Measurements from ENCODE around the gene TNIK. TPM values are rescaled to one million over a fixed set of nuclear protein-coding genes. Genes with fewer than 3 reads are reported as not detected.
"Not testable (repeated sequence)": the region's sequence is repeated elsewhere in the genome, so short reads cannot be mapped to it uniquely, and the experiment has no call there.

Gene TNIK
- total RNA-seq, 1 donor from 2014 or later, result 1.5 TPM

GRCh38 chr3:171428321-171428787 lies 31.9 kb downstream of the TNIK start:
- Mint-ChIP-seq H3K36me3 (ENCODE audit: unreplicated experiment) (no peaks in the 10 kb centered on the region), H3K27ac (ENCODE audit: unreplicated experiment) (no peak overlapping the region), H3K9me3 (ENCODE audit: unreplicated experiment) (no peaks in the 10 kb centered on the region), H3K4me1 (ENCODE audit: low read depth, unreplicated experiment) (no peaks in the 10 kb centered on the region), H3K27me3 (ENCODE audit: unreplicated experiment) (no peaks in the 10 kb centered on the region), H3K4me3 (ENCODE audit: unreplicated experiment) (no peak overlapping the region)
- no peak for DNase-seq
- no peak for TF ChIP-seq CTCF (IDR thresholded peaks at IDR 0.05; ENCODE audit: partially characterized antibody, unreplicated experiment)

- Mint-ChIP-seq H3K36me3 (ENCODE audit: unreplicated experiment) (no peaks in the 10 kb centered on the region), H3K4me3 (ENCODE audit: unreplicated experiment) (no peak overlapping the region), H3K27ac (ENCODE audit: unreplicated experiment) (no peak overlapping the region), H3K4me1 (ENCODE audit: low read depth, unreplicated experiment) (no peaks in the 10 kb centered on the region), H3K27me3 (ENCODE audit: unreplicated experiment) (no peaks in the 10 kb centered on the region), H3K9me3 (ENCODE audit: unreplicated experiment) (no peaks in the 10 kb centered on the region)
- DNase-seq, result no peak
- TF ChIP-seq CTCF (IDR thresholded peaks at IDR 0.05; ENCODE audit: partially characterized antibody, unreplicated experiment), result no peak
Observed at GRCh38 chr3:171427771-171428320, 32.4 kb downstream of the TNIK start.

GRCh38 chr3:171424063-171424462 lies 36.1 kb downstream of the TNIK start:
- H3K27me3 Mint-ChIP-seq (ENCODE audit: unreplicated experiment); H3K4me1 Mint-ChIP-seq (ENCODE audit: low read depth, unreplicated experiment); DNase-seq; H3K27ac Mint-ChIP-seq (ENCODE audit: unreplicated experiment); H3K4me3 Mint-ChIP-seq (ENCODE audit: unreplicated experiment); H3K36me3 Mint-ChIP-seq (ENCODE audit: unreplicated experiment); H3K9me3 Mint-ChIP-seq (ENCODE audit: unreplicated experiment): not testable (repeated sequence)

- not testable (repeated sequence) for H3K27me3 Mint-ChIP-seq (ENCODE audit: unreplicated experiment); H3K9me3 Mint-ChIP-seq (ENCODE audit: unreplicated experiment); H3K36me3 Mint-ChIP-seq (ENCODE audit: unreplicated experiment); DNase-seq; H3K27ac Mint-ChIP-seq (ENCODE audit: unreplicated experiment); H3K4me3 Mint-ChIP-seq (ENCODE audit: unreplicated experiment); H3K4me1 Mint-ChIP-seq (ENCODE audit: low read depth, unreplicated experiment)
Observed at GRCh38 chr3:171422855-171423254, 37.4 kb downstream of the TNIK start.

GRCh38 chr3:171420667-171421066 lies 39.5 kb downstream of the TNIK start:
- no peaks in the 10 kb centered on the region for H3K27me3 Mint-ChIP-seq (ENCODE audit: unreplicated experiment)
- H3K9me3 Mint-ChIP-seq (ENCODE audit: unreplicated experiment), result no peaks in the 10 kb centered on the region
- H3K27ac Mint-ChIP-seq (ENCODE audit: unreplicated experiment), result no peak overlapping the region
- no peak for TF ChIP-seq CTCF (IDR thresholded peaks at IDR 0.05; ENCODE audit: partially characterized antibody, unreplicated experiment)
- no peak for DNase-seq
- H3K4me3 Mint-ChIP-seq (ENCODE audit: unreplicated experiment), result no peak overlapping the region
- no peaks in the 10 kb centered on the region for H3K4me1 Mint-ChIP-seq (ENCODE audit: low read depth, unreplicated experiment)
- H3K36me3 Mint-ChIP-seq (ENCODE audit: unreplicated experiment), result no peaks in the 10 kb centered on the region

GRCh38 chr3:171419457-171419856 lies 40.7 kb downstream of the TNIK start:
- Mint-ChIP-seq H3K9me3 (ENCODE audit: unreplicated experiment) (no peaks in the 10 kb centered on the region), H3K4me3 (ENCODE audit: unreplicated experiment) (no peak overlapping the region), H3K4me1 (ENCODE audit: low read depth, unreplicated experiment) (no peaks in the 10 kb centered on the region), H3K27me3 (ENCODE audit: unreplicated experiment) (no peaks in the 10 kb centered on the region), H3K27ac (ENCODE audit: unreplicated experiment) (no peak overlapping the region), H3K36me3 (ENCODE audit: unreplicated experiment) (no peaks in the 10 kb centered on the region)
- no peak for TF ChIP-seq CTCF (IDR thresholded peaks at IDR 0.05; ENCODE audit: partially characterized antibody, unreplicated experiment)
- no peak for DNase-seq

All from glutamatergic neuron (in vitro differentiated cells).